ENCODE results near the gene WDR83.
"Not testable (repeated sequence)": the region's sequence is repeated elsewhere in the genome, so short reads cannot be mapped to it uniquely, and the experiment has no call there.

The WDR83 gene

DNA sequence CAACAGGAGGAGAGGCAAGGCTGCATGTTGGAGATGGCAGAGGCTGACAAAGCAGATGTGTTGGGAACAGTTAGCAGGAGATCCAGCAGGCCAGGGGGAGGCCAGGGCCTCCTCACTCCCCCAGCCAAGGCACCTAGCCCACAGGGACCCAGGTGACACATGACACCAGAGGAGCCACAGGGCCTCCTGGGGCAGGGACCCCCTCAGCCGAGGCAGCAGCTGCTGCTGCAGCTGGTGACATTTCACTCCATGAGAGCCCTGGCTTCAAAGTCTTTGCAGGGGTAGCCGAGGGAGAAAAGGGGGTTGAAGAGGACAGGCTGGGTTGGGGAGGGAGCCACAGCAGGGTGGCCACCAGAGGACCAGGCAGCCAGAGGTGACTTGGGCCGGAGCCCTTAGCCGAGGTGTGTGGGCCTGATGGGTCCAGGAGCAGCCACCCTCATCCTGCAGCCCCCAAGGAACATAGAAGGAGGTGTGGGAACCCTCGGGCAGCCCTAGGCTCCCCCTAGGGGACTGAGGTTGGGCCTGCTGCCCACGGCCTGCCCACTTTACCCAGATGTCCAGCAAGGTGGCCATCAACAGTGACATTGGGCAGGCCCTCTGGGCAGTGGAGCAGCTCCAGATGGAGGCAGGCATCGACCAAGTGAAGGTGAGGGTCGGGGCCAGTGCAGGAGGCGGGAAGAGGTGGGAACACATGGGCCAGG, 21.0 kb downstream of the WDR83 start, which contains the start of gene GNG14:
Gene GNG14 (plus strand): TSS at position 503 of the 701 bp plus-strand sequence. CDS start 51 bp downstream, at position 554.
- DNase-seq (ENCODE audit: low spot score) = no peak

DNA sequence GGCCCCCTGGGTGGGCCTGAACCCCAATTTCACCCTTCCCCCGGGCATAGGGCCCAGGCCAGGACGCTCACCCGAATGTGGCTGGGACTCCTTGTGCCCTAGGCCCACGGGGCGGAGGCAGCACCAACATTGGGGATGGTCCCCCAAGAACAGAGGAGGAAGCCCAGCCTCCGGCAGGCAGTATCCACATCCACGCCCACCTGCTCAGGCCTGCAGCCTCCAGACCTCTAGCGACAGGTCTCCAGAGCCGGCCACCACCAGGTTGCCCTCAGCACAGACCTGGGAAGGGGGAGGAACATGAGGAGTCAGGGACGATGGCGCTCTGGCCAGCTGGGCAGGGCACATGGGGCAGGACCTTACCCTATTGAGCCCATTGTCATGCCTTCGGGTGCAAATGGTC, 22.4 kb downstream of the WDR83 start:
- no peak for DNase-seq (ENCODE audit: low spot score)

DNA sequence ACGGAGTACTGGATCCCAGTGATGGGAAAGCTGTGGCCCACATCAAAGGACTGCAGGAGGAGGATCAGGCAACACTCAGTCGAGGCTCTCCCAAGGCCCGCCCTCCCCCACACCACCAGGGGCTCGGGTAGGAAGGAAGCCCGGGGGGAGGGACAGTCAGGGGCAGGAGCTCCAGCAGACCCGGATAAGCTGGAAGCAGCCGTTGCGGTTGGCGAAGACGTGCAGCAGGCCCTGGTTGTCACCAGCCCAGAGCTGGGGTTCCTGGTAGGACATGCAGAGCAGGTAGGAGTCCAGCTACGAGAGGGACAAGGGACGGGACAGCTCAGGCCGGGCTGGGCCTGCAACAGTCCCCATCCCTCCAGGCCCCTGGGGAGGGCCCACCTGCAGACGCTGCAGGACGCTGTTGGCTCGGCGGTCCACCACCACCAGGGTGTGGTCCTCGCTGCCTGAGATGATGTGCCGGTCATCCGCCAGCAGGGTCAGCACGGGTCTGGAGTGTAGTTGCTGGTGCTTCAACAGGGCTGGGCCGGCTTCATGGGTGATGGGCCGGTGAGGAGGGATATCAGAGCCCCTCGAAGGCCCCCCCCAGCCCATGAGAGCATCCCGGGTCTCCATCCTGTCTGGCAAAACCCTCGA, 23.1 kb downstream of the WDR83 start:
- DNase-seq (ENCODE audit: low spot score) = no peak

DNA sequence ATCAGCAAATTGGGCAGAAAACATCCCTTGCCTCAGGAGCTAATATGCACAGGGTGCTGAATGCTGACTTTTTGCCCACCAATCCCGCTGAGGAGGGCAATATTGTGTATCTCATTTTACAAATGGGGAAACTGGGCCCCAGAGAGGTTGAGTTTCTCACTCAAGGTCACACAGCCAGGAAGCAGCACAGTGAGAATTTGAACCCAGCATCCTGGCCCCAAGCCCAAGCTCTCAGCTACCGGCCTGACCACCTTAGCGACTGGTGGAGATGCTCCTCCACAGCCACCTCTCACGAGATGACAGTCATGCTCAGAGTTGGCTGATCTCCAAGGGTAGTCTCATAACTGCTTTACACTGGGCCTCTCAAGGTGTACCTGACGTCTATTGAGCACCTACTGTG, 26.4 kb downstream of the WDR83 start:
- DNase-seq (ENCODE audit: low spot score) = no peak

DNA sequence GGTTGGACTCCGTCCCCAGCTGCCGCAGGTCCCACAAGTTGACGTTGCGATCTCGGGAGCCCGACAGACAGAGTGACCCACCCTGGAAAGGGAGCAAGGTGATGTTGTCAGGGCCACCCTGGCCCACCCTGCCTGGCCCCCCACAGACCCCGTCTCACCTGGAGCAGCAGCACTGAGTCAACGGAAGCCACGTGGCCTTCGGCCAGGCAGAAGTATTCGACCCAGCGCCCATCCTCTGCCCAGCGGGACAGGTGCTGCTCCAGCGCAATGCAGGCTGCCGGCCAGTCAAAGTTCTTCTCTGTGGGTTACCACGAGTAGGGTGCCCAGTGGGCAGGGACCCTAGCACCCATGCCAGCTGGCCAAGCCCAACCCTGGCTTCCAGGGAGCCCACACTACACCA, 28.0 kb downstream of the WDR83 start:
- DNase-seq (ENCODE audit: low spot score) = no peak

DNA sequence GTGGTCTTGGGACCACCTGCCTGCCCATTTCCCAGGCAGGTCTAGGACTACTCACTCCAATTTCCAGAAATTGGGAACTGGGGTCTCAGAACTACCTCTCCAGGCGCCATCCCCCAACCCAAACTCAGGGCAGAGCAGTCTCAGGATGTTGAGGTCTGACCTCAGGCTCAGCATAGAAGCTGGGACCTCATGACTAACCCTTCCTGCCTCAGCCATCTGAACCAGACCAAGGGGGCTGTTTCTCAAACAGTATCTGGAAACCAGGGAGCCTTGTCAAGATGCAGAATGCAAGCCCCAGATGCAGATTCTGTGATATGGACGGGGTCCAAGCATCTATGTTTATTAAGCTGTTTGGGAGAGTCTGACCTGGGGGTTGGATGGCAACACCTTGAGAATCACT, 28.5 kb downstream of the WDR83 start:
- DNase-seq (ENCODE audit: low spot score) = no peak

DNA sequence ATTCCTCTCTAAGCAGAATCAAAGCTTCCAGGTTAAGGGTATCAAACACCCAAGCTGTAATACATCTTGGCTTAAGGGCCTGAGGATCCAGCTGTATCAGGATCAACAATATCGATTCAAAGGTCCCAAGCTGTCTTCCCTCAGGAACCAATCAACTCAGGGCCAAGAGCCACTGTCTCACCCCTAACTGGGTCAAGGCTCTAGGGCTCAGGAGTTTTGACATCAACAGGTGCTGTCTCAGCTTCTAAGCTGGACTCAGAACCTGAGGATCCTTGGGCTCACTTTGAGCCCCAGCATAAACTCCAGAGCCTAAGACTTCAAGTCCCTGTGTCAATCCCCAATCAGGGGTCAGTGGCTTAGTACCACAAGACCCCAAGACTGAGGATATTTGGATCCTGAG, 28.9 kb downstream of the WDR83 start:
- no peak for DNase-seq (ENCODE audit: low spot score)

DNA sequence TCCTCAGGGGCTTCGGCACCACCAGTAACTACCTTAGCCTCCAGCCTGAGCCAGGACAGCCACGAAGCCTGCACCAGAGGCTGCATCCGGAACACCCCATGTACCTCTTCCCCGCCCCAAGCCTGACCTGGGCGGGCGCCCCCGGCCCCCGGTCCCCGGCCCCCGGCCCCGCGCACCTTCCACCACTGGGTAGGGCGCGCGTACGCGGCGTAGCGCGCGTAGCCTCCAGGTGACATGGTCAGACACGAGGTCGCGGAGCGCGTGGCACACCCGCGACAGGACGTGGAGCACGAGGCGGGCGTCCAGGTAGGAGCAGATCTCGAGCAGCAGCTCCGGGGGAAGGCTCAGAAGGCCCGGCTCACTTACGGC, 29.4 kb downstream of the WDR83 start:
- no peak for DNase-seq (ENCODE audit: low spot score)

DNA sequence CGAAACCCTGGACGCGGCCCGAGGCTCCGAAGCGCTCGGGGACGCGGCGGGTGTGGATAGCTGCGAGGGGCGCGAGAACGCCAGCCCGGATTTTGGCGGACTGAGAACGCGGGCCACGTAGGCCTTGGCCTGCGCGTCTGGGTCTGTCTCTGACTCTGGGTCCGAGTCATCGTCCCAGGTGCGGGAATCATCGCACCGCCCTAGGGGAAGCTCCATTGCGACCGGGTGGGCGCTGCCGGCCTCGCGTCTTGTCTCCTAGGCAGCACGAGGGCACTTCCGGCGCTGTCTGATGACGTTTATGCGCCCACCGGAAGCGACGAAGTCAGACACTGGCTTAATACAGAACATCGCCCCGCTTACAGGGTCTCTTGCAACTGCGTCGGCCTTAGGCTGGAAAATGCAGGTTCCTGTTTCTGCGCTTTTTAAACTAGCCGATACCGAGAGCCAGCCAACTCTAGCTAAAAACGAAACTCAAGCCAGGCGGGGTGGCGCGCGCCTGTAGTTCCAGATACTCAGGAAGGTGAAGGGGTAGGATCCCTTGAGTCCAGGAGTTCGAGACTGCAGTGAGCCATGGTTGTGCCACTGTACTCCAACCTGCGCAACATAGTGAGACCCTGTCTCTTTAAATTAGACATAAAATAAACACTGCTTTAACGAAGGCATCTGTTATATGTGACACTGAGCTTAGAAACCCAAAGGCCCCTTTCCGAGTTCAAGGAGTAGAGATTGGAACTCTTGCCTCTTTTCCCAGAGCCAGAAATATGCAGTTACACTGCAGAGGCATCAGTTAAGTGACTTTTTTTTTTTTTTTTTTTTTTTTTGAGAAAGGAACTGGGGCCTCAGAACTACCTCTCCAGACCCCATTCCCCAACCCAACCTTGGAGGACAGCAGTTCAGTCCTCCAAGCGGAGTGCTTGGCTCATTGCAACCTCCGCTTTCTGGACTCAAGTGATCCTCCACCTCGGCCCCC, 30.0 kb downstream of the WDR83 start, which contains the start of gene FBXW9:
Gene FBXW9 (minus strand): TSS at position 266 of the 970 bp plus-strand sequence. CDS start 50 bp downstream, at position 216.
- DNase-seq (ENCODE audit: low spot score) = peak; percentile 96

DNA sequence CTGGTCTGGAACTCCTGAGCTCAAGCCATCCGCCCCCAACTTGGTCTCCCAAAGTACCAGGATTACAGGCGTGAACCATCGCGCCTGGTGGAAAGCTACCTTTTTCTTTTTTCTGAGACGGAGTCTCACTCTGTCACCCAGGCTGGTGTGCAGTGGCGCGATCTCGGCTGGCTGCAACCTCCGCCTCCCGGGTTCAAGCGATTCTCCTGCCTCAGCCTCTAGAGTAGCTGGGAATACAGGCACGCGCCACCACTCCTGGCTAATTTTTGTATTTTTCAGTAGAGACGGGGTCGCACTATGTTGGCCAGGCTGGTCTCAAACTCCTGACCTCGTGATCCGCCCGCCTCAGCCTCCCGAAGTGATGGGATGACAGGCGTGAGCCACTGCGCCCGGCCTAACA, 30.8 kb downstream of the WDR83 start:
- not testable (repeated sequence) for DNase-seq (ENCODE audit: low spot score)

DNA sequence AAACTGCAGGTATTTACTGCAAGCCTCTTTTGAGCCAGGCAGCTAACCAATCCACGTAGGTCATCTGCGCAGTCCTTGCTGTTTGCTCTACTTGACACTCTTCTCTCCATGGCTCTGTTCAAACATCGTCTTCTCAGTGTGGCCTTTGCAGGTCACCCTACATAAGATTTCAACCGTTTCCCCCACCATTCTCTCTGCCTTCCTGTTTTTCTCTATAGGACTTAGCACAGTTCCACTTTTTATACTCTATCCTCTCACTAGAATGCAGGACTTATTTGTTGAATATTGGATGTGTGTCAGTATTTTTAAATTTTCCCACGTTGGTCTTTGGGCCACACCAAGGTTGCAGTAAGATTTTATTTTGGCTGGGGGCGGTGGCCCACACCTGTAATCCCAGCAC, 31.5 kb downstream of the WDR83 start:
- DNase-seq (ENCODE audit: low spot score) = no peak

DNA sequence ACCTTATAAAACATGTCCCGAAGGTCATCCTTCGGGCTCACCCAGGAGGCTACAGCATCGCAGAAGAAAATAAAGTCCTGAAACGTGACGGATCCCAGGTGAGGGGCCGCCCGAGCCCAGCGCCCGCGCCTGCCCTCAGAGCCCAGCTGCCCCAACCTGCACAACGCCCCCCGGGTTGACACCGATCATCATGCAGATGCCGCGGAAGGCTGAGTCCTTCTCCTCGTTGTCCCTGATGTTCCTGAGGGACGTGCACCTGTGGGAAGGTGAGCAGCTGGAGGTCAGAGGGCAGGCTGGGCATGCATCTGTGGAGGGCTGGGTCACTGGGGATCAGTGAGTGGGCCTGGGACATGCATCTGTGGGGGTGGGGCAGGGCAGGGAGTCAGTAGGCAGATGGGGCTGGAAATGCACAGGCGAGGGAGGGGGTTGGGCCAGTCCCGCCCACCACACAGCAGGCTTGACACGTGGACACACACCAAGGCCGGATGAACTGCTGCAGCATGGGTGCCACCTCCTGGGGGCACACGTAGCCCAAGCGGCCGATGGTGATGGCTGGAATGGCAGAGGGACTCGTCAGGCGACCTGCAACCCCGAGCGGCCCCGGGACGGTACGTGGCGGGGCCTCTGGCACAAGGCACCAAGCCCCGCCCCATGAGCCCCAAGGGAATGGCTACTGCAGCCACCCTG, 35.1 kb downstream of the WDR83 start:
- DNase-seq (ENCODE audit: low spot score) = no peak

DNA sequence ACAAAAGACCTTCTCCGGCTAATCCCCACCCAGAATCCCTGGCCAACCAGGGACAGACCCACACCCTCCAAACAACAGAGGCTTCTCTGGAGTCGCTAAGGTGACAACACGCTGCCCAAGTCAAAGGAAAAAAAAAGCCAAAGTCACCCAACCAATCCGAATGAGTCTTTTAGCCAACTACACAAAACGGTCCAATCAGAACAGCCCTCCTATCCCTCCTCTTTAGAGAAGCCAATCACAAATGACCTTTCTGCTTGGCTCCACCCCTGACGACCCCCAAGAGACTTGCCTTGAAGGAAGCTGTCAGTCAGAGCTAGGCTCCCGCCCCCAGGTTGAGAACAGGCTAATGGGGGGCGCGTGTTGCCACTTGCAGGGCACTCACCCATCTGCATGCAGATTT, 36.4 kb downstream of the WDR83 start:
- DNase-seq (ENCODE audit: low spot score) = peak; percentile 83

DNA sequence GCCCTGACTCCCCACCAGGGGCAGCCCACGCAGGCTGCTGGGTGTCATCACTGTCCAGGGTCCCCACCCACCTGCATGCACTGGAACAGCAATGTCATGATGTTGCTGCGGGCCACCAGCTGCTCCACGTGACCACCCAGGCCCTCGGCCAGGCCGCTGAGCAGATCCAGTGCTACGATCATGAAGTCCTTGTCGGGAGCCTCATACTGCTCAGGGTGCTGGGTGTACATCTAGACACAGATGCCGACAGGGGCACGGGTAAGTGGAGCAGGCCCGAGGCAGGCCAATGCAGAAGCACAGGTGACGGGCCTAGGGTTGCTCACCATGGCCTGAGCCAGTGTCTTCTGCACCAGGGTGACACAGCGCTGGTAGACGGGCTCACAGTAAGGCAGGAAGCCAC, 38.6 kb downstream of the WDR83 start:
- no peak for DNase-seq (ENCODE audit: low spot score)

DNA sequence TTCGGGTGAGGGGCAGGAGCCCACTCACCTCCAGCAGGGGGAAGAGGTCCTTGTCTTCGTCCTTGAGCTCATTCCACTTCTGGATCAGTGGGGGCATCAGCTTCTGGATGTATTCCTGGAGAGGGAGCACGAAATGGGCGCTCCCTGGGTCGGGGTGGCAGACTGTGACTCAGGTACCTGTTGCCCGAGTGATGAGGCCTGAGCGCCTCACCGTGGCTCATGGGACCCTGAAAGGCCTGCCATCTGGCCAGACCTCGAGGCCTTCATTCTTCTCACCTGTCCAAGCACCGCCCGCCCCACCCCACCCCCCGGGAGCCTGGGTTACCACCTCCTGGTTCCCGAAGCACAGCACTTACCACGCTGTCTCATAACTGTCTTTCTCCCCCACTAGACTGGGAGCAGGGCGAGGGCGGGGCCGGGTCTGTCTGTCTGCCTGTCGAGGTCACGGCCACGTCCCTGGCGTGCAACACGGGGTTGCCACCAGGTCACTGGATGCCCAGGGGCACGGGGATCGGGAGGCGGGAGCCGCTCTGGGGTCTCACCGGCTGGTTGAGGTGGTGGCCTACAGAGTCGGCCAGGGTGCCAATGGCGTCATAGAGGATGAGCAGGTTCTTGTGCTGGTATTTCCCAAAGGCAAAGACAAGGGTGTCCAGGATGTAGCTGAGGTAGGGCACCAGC, 39.2 kb downstream of the WDR83 start:
- no peak for DNase-seq (ENCODE audit: low spot score)

DNA sequence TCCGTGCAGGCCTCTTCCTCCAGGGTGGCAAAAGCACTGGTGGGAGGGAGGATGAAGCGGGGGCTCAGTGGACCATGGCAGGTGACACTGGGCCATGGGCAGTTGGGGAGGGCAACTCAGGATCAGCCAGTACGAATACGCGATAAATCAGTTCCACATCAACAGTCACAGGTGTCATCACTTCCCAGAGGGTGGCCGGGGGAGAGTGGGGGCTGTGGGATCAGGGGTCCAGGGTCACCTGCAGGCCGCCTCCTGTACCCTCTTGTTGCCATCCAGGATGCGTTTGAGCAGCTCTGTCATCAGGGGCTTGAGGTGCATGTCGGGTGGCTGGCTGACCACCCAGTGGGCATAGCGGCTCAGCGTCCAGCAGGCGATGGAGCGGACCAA, 39.7 kb downstream of the WDR83 start:
- DNase-seq (ENCODE audit: low spot score) = no peak

DNA sequence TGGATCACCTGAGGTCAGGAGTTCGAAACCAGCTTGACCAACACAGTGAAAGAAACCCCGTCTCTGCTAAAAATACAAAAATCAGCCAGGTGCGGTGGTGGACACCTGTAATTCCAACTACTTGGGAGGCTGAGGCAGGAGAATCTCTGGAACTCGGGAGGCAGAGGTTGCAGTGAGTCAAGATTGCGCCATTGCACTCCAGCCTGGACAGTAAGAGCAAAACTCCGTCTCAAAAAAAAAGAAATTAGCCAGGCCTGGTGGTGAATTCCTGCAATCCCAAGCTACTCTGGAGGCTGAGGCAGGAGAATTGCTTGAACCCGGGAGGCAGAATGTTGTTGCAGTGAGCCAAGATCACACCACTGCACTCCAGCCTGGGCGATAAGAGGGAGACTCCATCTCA, 42.0 kb downstream of the WDR83 start:
- DNase-seq (ENCODE audit: low spot score) = no peak

DNA sequence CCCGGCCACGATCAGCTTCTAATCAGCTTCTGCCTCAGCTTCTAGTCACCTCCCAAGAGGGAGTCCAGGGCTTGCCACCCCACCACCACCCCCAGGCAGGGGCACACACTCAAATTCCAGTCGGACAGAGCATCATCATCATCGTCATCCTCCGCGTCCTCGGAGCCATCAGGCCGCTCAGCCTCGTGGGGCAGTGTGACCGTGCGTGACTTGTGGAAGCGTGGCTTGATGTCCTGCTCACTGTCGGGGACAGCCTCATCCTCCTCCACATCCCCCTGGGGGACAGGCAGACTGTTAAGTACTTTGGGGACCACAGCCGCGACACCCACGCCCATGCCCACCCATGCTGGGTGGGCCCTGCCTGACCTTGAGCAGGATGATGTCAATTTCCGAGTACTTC, 44.6 kb downstream of the WDR83 start:
- no peak for DNase-seq (ENCODE audit: low spot score)

DNA sequence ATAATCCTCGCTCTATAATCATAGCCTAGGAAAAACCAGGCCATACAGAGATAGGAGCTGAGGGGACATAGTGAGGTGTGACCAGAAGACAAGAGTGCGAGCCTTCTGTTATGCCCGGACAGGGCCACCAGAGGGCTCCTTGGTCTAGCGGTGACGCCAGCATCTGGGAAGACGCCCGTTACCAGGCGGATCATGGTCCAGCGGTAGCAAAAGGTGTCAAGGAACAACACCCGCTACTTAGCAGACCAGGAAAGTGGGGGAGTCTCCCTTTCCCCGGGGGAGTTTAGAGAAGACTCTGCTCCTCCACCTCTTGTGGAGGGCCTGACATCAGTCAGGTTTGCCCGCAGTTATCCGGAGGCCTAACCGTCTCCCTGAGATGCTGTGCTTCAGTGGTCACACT, 45.5 kb downstream of the WDR83 start:
- not testable (repeated sequence) for DNase-seq (ENCODE audit: low spot score)

DNA sequence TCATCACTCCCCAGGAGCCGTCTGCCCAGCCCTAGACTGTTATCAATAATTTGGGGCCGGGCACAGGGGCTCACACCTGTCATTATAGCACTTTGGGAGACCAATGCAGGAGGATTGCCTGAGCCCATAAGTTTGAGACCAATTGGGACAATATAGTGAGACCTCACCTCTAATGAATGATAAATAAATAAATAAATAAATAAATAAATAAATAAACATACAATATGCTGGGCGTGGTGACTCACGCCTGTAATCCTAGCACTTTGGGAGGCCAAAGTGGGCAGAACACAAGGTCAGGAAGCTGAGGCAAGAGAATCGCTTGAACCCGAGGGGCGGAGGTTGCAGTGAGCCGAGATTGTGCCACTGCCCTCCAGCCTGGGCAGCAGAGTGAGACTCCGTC, 46.7 kb downstream of the WDR83 start:
- not testable (repeated sequence) for DNase-seq (ENCODE audit: low spot score)

DNA sequence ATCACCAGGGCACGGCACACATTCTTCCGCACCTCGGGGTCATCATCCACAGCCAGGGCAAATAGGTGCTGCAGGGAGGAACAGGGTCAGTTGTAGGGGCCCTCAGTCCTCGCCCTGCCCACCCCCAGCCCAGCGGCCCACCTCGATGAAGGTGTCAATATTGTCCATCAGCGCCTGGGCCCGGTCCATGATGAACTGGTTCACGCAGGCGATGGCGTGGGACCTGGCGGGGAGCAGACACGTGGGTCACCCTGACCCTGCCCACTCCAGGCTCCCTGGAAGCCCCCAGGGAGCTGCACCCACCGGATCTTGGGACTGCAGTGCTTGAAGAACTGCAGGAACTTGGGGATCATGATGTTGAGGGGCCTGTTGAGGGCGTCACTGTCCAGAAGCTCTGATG, 48.5 kb downstream of the WDR83 start:
- DNase-seq (ENCODE audit: low spot score) = no peak

DNA sequence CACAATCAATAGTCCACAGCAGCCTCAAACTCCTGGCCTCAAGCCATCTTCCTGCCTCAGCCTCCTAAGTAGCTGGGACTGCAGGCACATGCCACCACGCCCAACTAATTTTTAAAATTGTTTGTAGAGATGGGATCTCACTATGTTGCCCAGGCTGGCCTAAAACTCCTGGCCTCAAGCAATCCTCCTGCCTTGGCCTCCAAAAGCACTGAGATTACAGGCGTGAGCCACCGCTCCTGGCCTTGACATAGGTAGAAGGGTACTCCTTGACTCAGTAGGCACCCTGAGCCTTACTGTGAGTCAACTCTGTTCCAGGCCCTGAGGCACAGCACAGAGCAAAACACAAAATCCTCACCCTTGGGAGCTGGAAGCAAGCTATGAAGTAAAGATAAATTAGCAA, 49.3 kb downstream of the WDR83 start:
- no peak for DNase-seq (ENCODE audit: low spot score)

All from germinal center (tissue), 1 donor.